MG63 (cell line): ENCODE measurements around the gene TRIM37. TPM values are rescaled to one million over a fixed set of nuclear protein-coding genes. Genes with fewer than 3 reads are reported as not detected.

Experiments
- DNase-seq: peaks from one replicate; pipeline ENCODE4 v3.0.0-alpha.2; 2020
- H3K27me3 ChIP-seq: fragments of 250-450 bp; sonication (Bioruptor Pico); 2 replicates; pipeline ENCODE4 v1.5.1; 2020; ENCODE audit warnings: mild to moderate bottlenecking, moderate library complexity
- H3K36me3 ChIP-seq: fragments of 250-450 bp; sonication (Bioruptor Pico); 2 replicates; pipeline ENCODE4 v1.5.1; 2020; ENCODE audit warnings: mild to moderate bottlenecking, moderate library complexity
- H3K4me3 ChIP-seq: fragments of 250-450 bp; sonication (Bioruptor Pico); 2 replicates; pipeline ENCODE4 v1.5.1; 2020; ENCODE audit warnings: mild to moderate bottlenecking, moderate library complexity
- H3K9me3 ChIP-seq: fragments of 250-450 bp; sonication (Bioruptor Pico); 2 replicates; pipeline ENCODE4 v1.5.1; 2020; ENCODE audit warnings: mild to moderate bottlenecking, moderate library complexity
- total RNA-seq: library from RNA; depleted of rRNA; stranded (reverse); fragments of >200 nt; shearing (Covaris generic); gene quantifications from 2 replicates; pipeline ENCODE4 v1.2.3, GENCODE V29; 2014; ENCODE audit warnings: low replicate concordance

The TRIM37 gene
- total RNA-seq, 1 experiment from 2014 or later: 10.6 TPM

DNA sequence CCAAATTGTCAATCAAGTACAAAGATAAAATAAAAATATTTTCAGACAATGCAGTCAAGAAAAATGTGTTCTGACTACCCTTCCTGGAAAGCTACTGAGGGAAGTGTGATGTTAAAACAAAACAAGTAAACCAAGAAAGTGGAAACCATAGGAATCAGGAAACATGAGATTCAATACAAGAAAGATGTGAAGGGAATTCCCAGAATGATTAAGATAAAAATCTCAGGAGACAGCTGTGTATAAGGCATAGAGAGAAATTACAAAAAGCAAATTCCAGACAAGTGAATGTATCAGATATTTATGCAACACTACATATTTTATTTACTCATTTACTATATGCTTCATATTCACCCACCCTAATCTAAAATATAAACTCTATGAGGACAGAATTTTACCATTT, 32.2 kb downstream of the TRIM37 start:
- no peaks in the 10 kb centered on the region for H3K9me3 ChIP-seq
- H3K27me3 ChIP-seq: no peaks in the 10 kb centered on the region
- H3K36me3 ChIP-seq: peaks cover 65% of the 10 kb centered on the region
- H3K4me3 ChIP-seq: no peak overlapping the region
- DNase-seq: no peak

DNA sequence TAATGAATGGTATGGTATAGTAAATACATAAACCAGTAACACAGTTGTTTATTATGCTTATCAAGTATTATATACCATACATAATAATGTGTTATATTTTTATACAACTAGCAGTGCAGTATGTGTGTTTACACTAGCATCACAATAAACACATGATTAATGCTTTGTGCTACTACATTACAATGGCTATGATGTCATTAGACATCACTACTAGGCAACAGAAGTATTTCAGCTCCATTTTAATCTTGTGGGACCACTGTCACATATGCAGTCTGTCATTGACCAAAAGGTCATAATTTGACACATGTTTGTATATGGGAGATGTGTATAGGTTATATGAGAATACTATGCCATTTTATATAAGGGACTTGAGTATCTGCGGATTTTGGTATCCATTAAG, 32.7 kb downstream of the TRIM37 start:
- H3K27me3 ChIP-seq: no peaks in the 10 kb centered on the region
- peaks cover 62% of the 10 kb centered on the region for H3K36me3 ChIP-seq
- no peaks in the 10 kb centered on the region for H3K9me3 ChIP-seq
- no peak overlapping the region for H3K4me3 ChIP-seq
- DNase-seq: no peak

DNA sequence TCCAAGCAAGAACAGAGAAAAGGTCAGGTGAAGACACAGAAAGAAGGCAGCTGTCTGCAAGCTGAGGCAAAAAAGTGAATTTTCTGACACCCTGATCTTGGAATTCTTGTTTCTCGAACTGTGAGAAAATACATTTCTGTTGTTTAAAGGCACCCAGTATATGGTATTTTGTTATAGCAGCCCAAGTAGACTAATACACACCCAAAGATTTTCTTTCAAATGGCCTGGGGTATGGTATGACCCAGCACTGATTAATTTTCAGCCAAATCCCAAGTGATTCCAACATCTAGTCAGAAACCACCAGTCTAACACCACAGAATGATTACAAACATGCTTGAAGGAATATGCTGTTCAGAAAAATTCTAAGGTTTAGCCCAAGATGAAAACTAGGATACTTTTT, 36.8 kb downstream of the TRIM37 start:
- Histone ChIP-seq H3K9me3 (no peaks in the 10 kb centered on the region), H3K36me3 (peaks cover 47% of the 10 kb centered on the region), H3K4me3 (no peak overlapping the region), H3K27me3 (no peaks in the 10 kb centered on the region)
- no peak for DNase-seq

DNA sequence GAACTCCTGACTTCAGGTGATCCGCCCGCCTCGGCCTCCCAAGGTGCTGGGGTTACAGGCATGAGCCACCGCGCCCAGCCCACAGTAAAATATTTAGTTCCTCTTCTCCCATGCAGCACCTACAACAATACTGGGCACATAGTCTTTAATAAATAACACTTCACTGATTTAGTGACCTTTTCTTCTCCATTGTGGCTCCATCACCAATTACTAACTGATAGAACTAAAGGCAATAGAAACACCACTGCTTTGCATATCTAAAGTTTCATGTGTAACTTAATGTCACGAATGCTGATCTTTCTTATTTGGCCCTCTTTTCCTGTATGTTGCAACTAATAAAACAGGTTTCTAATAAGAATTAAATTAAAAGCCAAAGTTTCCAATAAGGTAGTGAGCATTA, 38.9 kb downstream of the TRIM37 start:
- H3K9me3 ChIP-seq: no peaks in the 10 kb centered on the region
- no peaks in the 10 kb centered on the region for H3K27me3 ChIP-seq
- no peak overlapping the region for H3K4me3 ChIP-seq
- H3K36me3 ChIP-seq: peaks cover 35% of the 10 kb centered on the region
- no peak for DNase-seq

DNA sequence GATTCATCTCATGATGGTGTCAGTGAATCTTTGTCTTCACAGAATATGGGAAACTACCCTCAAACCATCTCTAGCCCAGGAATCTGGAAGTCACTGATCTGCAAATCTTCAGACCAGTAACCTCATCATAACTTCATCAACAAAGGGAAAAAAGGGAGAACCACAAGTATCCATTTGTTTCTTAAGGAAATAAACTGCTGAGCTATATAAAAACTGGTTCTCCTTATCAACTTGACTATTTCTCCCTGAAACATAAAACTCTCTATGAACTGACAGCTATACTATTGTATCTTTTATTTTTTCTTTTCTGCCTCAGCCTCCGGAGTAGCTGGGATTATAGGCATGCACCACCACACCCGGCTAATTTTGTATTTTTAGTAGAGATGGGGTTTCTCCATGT, 39.3 kb downstream of the TRIM37 start:
- Histone ChIP-seq H3K27me3 (no peaks in the 10 kb centered on the region), H3K36me3 (peaks cover 36% of the 10 kb centered on the region), H3K9me3 (no peaks in the 10 kb centered on the region), H3K4me3 (no peak overlapping the region)
- DNase-seq: no peak

DNA sequence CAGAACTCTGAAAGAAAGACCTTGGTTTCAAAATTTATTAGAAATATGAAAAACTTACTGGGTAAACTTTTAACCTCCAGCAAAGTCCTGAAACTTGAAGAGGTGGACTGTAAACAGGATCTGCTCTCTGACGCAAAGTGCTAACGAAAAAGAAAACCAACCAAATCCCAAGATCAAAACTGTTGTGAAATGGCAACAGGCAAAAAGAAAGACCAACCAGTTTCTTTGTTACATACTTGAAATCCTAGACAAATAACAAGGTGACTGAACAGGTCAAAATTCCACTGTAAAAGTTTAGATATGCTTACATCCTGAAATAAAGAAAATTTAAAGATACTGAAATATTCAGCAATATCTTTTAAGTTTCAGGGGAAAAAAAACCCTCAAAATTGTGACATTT, 44.2 kb downstream of the TRIM37 start:
- Histone ChIP-seq H3K9me3 (no peaks in the 10 kb centered on the region), H3K36me3 (peaks cover 43% of the 10 kb centered on the region), H3K27me3 (no peaks in the 10 kb centered on the region), H3K4me3 (no peak overlapping the region)
- DNase-seq: no peak

DNA sequence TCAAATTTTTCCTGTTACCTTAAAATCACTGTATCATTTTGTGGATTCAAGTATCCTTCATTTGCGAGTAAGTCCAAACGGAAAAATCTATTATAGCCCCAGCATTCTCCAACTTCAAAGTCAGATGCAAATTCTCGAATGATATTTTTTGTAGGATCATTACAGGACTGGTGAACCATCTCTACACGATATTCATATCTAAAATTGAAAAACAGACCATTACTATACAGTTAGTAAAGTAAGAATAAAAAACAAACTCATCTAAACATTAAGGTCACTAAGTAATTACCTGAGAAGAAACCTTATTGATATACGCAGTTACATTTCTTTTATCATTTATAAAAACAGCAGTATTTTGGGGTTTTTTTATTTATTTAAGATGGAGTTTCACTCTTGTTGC, 49.8 kb downstream of the TRIM37 start:
- H3K9me3 ChIP-seq: no peaks in the 10 kb centered on the region
- no peak overlapping the region for H3K4me3 ChIP-seq
- peaks cover 53% of the 10 kb centered on the region for H3K36me3 ChIP-seq
- no peak for DNase-seq
- H3K27me3 ChIP-seq: no peaks in the 10 kb centered on the region

DNA sequence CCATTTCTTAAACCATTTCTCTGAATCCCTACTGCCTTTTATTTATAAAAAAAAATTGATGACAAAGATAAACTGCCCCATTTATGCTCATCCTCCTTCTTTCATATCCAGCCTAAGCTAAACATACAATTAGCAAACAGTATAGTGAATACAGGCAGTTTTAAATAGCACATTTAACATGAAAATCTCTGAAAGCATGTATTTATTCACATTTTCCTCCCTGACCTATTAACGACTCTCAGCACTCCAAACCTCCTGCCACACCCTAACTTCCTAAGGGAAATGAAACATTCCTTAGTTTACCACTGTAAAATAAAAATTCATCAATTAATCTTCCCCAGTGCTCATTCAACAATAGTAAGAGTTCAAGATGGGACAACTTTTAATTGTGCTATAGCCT, 56.9 kb downstream of the TRIM37 start:
- Histone ChIP-seq H3K4me3 (no peak overlapping the region), H3K36me3 (peaks cover 69% of the 10 kb centered on the region), H3K9me3 (no peaks in the 10 kb centered on the region), H3K27me3 (no peaks in the 10 kb centered on the region)
- no peak for DNase-seq

DNA sequence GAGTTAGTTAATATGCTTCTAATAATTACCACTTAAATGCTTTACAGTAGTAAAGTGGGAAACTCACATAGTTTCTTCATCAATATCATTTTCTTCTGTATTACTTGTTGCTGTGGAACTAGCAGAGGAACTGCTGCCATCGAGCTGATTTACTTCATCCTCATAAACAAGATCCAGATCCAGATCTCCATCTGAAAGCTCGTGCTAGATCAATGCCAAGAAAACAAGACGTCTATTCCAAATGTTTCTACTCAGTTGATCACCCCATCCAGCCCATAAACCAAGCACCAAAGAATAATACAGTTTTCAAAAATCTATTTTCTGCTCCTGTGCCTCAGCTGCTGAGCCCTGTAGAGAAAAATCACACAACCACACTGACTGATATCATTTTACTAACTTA, 59.1 kb downstream of the TRIM37 start:
- no peak overlapping the region for H3K4me3 ChIP-seq
- no peaks in the 10 kb centered on the region for H3K9me3 ChIP-seq
- no peak for DNase-seq
- H3K27me3 ChIP-seq: no peaks in the 10 kb centered on the region
- peaks cover 65% of the 10 kb centered on the region for H3K36me3 ChIP-seq

DNA sequence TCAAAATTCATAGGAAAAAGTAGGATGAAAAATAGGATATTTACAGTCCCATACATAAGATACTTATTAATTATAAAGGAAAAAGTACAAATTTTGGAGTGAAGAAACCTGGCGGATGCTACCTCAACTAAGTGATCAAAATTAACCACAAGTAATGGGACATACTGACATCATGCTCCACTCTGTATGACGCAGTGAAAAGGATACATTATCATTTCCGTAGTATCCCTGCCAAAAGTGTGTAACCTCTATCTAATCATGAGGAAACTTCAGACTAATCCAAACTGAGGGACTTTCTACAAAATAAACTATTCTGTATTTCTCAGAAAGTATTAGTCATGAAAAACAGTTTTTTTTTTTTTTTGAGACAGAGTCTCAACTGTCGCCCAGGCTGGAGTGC, 60.5 kb downstream of the TRIM37 start:
- no peak for DNase-seq
- H3K27me3 ChIP-seq: no peaks in the 10 kb centered on the region
- peaks cover 67% of the 10 kb centered on the region for H3K36me3 ChIP-seq
- H3K4me3 ChIP-seq: no peak overlapping the region
- no peaks in the 10 kb centered on the region for H3K9me3 ChIP-seq

DNA sequence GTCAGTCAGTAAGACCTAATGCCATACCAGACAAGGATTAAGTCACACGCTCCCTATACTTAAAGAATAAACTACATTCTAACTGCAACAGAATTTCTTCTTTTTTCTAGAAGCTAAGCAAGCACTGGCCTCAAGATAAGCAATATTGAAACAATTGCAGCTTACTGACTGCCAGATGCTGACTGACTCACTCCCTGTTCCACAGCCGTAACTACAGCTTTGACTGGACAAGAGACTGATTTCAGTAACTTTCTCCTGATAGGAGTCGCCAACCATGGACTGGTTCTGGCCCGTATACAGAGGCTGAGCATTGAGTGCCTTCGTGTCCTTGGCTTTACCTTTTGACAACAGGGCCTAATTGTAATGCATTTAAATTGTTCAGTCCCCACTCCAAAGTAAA, 67.9 kb downstream of the TRIM37 start:
- Histone ChIP-seq H3K27me3 (no peaks in the 10 kb centered on the region; the same call in 1 of the 2 replicates), H3K4me3 (no peak overlapping the region), H3K9me3 (no peaks in the 10 kb centered on the region), H3K36me3 (peaks cover 51% of the 10 kb centered on the region)
- DNase-seq: no peak

DNA sequence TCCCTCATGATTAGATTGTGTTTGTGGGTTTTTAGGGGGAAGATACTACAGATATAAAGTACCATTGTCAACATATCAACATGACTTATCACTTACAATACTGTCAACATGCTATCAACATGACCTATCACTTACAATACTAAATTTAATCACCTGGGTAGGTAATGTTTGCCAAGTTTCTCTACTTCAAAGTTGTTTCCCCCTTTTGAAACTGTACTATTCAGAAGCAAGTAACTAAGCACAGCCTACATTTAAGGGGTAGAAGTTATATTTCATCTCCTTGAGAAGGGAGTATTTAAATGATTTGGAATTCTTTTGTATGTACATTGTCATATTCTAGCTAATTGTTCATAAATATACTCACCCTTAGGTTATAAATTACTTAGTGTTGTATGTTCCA, 68.7 kb downstream of the TRIM37 start:
- Histone ChIP-seq H3K36me3 (peaks cover 44% of the 10 kb centered on the region), H3K9me3 (no peaks in the 10 kb centered on the region), H3K27me3 (no peaks in the 10 kb centered on the region; the same call in 1 of the 2 replicates), H3K4me3 (no peak overlapping the region)
- DNase-seq: no peak

DNA sequence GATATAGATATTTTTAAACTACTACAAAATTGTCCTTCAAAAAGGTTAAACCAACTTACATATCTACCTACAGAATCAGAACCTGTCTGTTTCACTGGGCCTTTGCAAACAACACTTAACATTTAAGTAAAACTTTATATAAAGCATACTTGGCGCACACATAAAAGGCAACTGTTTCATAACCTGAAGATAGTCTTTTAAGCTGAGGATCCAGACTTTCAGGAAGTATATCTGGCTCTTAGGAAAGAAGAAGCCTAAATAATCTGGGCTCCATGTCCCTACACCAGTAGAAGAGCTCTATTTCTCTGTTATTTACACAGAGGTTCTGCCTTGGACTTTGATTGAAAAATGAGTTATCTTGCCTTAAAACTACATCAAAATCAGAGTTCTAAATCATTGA, 75.9 kb downstream of the TRIM37 start:
- Histone ChIP-seq H3K4me3 (no peak overlapping the region), H3K27me3 (no peaks in the 10 kb centered on the region), H3K36me3 (peaks cover 31% of the 10 kb centered on the region), H3K9me3 (no peaks in the 10 kb centered on the region)
- no peak for DNase-seq

DNA sequence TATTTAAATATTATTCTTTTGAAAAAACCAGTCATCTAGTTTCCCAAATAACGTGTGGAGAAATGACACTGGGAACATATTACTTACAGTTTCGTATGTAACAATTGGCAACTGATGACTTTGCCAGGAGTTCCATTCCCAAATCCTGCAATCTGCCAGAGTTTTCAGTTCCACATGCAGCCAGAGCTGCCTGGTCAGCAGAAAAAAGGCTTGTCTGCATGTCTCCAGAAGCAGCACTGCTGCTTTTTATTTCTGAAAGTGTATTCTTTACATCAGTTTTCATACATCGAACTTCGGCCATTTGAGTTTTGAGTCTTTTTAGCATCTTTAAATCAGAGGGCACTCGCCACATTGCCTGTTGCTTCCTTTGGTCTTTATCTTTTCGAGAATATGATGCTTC, 78.4 kb downstream of the TRIM37 start:
- no peaks in the 10 kb centered on the region for H3K27me3 ChIP-seq
- no peak for DNase-seq
- peaks cover 22% of the 10 kb centered on the region for H3K36me3 ChIP-seq
- no peaks in the 10 kb centered on the region for H3K9me3 ChIP-seq
- no peak overlapping the region for H3K4me3 ChIP-seq

DNA sequence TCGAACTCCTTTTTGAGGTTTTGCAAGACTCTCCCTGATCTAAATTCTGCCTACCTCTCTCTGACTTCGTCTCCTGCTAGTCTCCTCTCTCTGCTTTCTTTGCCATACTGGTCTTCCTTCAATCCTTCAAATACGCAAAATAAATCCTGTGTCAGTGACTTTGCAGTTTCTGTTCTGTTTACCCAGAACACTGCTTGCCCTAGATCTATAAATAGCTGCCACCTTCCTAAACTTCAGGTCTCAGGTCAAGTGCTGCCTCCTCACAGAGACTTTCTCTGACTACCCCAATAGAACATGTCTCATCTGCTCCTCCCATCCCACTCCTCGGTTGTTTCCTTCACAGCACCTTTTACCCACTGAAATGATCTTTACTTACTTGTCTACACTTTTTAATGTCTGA, 78.9 kb downstream of the TRIM37 start:
- Histone ChIP-seq H3K9me3 (no peaks in the 10 kb centered on the region), H3K36me3 (peaks cover 22% of the 10 kb centered on the region)
- no peak for DNase-seq

DNA sequence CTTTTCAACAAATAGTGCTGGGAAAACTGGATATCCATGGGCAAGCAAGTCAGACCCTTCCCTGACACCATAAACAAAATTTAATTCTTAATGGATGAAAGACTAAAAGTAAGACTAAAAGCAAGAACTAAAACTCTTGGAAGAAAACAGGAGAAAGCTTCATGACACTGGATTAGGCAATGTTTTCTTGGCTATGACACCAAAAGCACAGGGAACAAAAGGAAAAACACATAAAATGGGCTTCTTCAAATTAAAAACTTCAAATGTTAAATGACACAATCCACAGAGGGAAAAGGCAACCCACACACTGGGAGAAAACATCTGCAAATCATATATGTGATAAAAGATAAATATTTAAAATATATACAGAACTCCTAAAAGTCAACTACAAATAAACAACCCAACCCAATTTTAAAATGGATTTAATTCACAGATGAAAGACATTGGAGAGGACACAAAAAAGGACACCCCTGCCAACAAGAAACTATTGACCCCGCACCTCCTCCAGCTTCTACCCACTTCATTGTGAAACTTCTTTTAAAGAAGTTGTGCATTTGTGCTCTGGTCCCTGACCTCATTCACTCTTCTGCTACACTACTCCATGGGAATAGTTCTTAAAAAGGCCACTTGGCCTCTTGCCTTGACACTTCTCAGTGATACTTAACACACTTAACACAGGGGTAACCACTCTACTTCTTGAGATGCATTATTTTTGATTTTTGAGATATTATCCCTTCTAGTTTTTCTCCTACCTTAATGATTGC, 80.3 kb downstream of the TRIM37 start:
- H3K27me3 ChIP-seq: no peaks in the 10 kb centered on the region
- DNase-seq: no peak
- H3K36me3 ChIP-seq: peaks cover 19% of the 10 kb centered on the region
- no peak overlapping the region for H3K4me3 ChIP-seq
- no peaks in the 10 kb centered on the region for H3K9me3 ChIP-seq

More for the DNA sequence above, 78.9 kb downstream of the TRIM37 start:
- no peak overlapping the region for H3K4me3 ChIP-seq
- H3K27me3 ChIP-seq: no peaks in the 10 kb centered on the region

DNA sequence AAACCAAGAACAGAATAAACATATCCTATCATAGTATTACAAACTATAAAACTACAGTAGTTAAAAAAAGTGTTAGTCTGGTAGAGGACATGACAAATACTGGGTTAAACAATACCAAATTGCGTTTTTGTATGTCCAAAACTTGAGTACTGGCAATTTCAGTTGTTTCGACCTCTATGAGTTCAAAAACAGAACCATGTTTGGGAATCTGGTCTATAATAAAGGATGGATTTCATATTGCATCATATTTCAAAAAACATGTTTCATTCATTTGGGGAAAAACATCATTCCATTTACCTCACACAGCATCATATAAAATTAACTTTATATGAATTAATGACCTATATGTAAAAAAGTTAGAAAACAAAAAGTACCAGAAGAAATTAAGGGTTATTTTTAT, 81.8 kb downstream of the TRIM37 start:
- no peak for DNase-seq
- Histone ChIP-seq H3K36me3 (peaks cover 27% of the 10 kb centered on the region), H3K27me3 (no peaks in the 10 kb centered on the region), H3K4me3 (no peak overlapping the region), H3K9me3 (no peaks in the 10 kb centered on the region)

DNA sequence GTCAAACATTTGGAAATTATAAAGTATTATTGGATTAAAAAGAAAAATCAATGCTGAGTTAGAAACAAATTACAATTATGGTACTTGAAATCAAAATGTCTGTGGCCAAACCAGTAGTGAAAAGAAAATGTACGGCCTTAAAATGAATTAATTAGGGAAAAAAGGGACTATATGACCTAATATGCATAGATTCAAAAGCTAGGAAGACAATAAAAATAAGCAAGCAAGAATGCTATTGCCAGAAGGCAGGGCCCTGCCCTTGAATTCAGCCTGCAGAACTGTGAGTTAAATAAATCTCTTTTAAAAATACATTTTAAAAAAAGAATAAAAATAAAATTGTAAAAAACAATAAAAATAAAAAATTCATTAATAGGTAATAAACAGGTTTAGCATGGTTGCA, 88.7 kb downstream of the TRIM37 start:
- Histone ChIP-seq H3K27me3 (no peaks in the 10 kb centered on the region), H3K4me3 (no peak overlapping the region), H3K36me3 (peaks cover 35% of the 10 kb centered on the region), H3K9me3 (no peaks in the 10 kb centered on the region)
- DNase-seq: no peak
